ENCODE measurements around the gene KIRREL3.

KIRREL3 gene

DNA sequence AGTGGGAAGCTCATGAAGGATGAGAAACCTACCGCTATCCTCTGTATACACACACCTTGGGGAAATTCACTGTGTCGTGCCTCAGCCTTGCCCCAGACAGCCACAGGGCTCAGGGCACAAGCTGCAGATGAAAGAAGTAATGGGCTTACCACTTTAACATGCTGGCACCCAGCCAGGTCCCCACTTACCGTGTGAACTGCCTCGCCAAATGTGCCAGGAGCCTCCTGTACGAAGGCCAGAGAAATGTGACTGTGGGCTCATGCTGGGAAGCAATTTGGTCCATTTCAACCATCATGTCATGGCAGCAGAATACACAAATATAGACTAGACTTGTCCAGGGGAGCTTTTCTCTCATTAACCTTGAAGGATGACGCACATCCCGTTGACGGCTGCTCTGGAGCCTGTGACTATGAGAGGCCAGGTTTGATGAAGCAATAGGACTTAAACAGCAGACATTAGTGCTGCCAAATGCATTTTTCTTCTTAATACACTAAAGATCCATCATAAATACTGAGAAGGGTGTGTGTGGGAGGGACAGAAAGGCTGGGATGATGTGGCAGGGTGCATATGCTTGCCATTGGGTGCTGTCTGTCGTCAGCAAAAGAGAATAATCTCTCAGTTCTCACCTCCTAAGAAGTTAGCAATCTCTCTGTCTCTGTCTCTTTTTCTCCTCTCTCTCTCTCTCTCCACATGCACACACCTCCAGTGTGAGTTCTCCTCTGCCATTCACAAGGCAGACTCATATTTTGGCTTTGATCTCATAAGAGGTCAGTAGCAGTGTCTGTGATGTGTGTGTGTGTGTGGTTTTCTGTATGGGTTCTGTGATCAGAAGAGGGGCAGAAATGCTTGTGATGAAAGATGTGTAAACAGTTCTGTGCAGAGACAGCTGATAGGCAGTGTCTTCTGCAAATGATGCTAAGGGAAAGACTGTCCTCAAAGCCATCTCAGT lies 142.4 kb downstream of the KIRREL3 start:
- H3K27ac ChIP-seq, result no peak overlapping the region
- TF ChIP-seq, protein P1, sequence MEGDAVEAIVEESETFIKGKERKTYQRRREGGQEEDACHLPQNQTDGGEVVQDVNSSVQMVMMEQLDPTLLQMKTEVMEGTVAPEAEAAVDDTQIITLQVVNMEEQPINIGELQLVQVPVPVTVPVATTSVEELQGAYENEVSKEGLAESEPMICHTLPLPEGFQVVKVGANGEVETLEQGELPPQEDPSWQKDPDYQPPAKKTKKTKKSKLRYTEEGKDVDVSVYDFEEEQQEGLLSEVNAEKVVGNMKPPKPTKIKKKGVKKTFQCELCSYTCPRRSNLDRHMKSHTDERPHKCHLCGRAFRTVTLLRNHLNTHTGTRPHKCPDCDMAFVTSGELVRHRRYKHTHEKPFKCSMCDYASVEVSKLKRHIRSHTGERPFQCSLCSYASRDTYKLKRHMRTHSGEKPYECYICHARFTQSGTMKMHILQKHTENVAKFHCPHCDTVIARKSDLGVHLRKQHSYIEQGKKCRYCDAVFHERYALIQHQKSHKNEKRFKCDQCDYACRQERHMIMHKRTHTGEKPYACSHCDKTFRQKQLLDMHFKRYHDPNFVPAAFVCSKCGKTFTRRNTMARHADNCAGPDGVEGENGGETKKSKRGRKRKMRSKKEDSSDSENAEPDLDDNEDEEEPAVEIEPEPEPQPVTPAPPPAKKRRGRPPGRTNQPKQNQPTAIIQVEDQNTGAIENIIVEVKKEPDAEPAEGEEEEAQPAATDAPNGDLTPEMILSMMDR (conservative IDR thresholded peaks at IDR 0.05), result no peak
- TF ChIP-seq ZFX (IDR thresholded peaks at IDR 0.05), result no peak

DNA sequence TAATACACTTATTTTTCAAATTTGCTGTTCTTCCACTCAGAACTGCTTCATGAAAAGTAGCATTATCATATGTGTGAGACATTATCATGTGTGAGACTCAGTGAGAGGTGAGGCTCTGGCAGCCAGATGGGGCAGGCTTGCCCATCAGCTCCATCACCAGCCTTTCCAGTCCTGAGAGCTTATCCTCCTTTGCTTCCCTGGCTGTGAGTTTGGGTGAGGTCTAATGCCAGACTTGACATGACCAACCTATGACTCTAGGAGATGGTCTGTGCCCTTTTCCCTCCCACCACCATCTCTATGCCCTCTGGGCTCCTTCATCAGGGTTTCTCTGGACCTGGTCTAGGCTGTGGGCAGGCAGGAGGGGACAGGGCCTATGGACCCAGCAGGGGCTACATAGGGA lies 145.0 kb downstream of the KIRREL3 start:
- no peak for TF ChIP-seq ZFX (IDR thresholded peaks at IDR 0.05)
- TF ChIP-seq, protein P1 (conservative IDR thresholded peaks at IDR 0.05), result no peak
- H3K27ac ChIP-seq, result no peak overlapping the region

DNA sequence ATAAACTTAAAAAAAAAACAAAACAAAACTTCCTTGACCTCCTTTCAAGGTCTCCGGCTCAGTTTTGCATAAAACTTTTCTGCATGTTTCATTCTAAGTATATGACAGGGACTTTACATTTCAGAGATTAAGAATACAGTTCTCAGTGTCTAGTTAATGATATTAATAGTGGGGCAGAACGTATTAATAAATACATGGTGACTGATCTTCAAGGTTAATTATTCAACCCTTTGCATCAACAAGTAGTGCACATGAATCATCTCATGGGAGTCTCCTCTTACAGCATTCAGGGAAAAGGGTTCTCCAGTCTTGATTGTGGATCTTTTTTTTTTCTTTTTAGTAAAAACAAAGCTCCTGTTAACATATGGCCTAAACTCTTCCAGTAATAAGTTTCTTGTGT lies 146.8 kb downstream of the KIRREL3 start:
- H3K27ac ChIP-seq, result no peak overlapping the region
- TF ChIP-seq ZFX (IDR thresholded peaks at IDR 0.05), result no peak
- TF ChIP-seq, protein P1 (conservative IDR thresholded peaks at IDR 0.05), result no peak

DNA sequence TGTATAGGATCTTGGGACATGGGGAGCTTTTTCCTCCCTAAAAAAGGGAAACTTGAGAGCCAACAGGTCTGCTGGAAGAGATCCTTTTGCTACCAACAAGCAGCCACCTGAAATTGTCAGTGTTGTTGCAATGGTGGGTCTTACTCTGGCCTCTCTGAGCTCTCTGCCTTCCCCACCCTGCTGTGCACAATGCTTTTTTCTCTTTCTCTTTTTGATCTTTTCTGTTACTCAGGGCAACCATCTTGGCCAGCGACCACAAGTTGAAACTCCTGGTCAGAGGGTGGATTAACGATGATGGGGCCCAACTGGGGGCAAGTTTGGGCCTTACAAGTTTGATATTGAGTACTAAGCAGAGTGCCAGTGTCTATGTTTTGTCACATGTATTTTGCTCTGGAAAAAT lies 155.8 kb downstream of the KIRREL3 start:
- H3K27ac ChIP-seq, result no peak overlapping the region
- TF ChIP-seq ZFX (IDR thresholded peaks at IDR 0.05), result no peak
- TF ChIP-seq, protein P1 (conservative IDR thresholded peaks at IDR 0.05), result no peak

DNA sequence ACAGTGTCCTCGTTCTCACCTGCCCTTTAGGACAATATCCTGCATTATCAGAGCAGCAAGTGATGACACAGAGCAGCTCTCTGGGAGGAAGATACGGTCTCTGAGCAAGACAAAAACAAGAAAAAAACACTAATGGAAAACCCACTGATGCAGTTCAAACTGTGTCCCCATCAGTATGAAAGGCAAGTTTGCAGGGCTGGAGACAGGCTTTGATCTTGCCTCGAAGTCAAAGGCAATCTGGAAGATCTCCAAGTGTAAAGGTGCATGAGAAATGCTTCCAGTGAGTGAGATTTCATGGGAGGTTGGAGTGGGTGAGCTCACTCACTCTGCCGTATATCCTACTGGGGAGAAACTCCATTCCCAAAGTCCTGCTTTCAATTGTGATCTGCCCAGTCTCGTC lies 157.5 kb downstream of the KIRREL3 start:
- TF ChIP-seq ZFX (IDR thresholded peaks at IDR 0.05), result no peak
- TF ChIP-seq, protein P1 (conservative IDR thresholded peaks at IDR 0.05), result no peak
- H3K27ac ChIP-seq, result no peak overlapping the region

DNA sequence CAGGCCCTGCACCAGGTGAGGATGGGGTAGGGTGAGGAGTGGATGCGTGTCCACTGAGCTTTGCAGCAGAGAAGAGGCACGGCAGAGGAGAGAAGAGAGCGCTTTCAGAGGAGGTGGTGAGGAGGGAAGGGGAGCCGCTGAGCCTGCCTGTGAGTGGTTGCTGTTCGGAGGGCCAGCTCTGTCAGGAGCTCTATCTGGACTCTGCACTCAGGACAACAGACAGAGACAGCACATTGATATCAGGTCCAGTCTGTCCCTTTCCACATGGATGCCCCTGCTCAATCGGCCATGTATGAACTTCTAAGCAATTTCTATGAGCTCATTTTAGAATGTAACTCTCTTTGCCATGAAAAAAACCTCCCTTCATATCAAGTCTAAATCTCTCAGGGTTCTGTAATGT lies 158.6 kb downstream of the KIRREL3 start:
- no peak overlapping the region for H3K27ac ChIP-seq
- TF ChIP-seq ZFX (IDR thresholded peaks at IDR 0.05), result no peak
- TF ChIP-seq, protein P1 (conservative IDR thresholded peaks at IDR 0.05), result no peak

DNA sequence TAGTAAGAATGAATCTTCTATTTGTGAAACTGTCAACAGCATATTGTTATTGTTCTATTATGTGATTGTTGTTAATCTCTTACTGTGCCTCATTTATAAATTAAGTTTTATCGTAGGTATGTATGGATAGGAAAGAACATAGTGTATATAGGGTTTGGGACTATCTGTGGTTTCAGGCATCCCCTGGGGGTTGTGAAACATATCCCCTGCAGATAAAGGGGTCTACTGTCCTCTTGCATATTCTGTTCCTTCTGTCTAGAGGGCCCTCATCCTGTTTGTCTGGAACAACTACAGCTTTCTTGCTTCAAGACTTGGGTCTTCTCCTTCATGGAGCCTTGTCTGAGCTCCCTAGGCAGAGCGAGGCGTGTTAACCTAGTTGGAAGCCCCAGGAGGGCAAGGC lies 159.6 kb downstream of the KIRREL3 start:
- TF ChIP-seq, protein P1 (conservative IDR thresholded peaks at IDR 0.05), result no peak
- no peak for TF ChIP-seq ZFX (IDR thresholded peaks at IDR 0.05)
- no peak overlapping the region for H3K27ac ChIP-seq
